GM21447 (cell line): Measurements from ENCODE around the gene RETSAT.
A peak's percentile ranks its signal among the peaks of the same experiment; 100 is the strongest.
"Not testable (repeated sequence)": the region's sequence is repeated elsewhere in the genome, so short reads cannot be mapped to it uniquely, and the experiment has no call there.

ENCODE experiments used
- ATAC-seq: cut with Tn5 transposase; IDR thresholded peaks from one replicate; pipeline ENCODE4 v1.9.1; 2021; ENCODE audit not compliant: unreplicated experiment

The RETSAT gene

GRCh38 chr2:85334928-85335327 is 19.4 kb downstream of the RETSAT start:
- no peak for ATAC-seq

- ATAC-seq = not testable (repeated sequence)
Measured at GRCh38 chr2:85333877-85334276, 20.5 kb downstream of the RETSAT start.

DNA sequence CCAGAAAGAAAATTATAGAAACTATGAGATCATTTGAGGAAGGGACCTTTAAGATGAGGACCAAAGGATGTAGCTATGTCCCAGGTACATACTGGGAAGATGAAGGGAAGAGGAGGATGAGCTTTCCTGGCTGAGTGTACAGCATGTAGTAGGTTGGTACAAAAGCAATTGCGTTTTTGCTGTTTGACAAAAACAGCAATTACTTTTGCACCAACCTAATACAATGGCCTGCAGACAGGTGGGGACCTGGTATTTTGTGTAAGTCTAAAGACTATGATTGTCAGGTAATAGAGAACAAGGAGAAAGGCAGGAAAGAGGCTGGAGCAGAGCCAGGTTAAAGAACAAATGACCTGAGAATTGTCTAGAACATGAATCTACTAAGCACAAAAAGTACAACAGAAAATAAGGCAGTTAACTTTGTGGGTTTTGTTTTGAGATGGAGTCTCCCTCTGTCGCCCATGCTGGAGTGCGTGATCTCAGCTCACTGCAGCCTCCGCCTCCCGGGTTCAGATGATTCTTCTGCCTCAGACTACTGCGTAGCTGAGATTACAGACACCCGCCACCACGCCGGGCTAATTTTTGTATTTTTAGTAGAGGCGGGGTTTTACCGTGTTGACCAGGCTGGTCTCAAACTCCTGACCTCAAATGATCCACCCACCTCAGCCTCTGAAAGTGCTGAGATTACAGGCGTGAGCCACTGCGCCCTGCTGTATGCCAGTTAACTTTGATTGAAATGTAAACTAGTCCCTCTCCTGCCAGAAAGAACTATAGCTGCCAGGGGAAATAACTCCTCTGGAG is 23.3 kb downstream of the RETSAT start:
- no peak for ATAC-seq

- ATAC-seq = not testable (repeated sequence)
Measured at GRCh38 chr2:85329701-85330100, 24.6 kb downstream of the RETSAT start.

- no peak for ATAC-seq
Measured at GRCh38 chr2:85329181-85329651, 25.1 kb downstream of the RETSAT start.

- ATAC-seq = peak; percentile 77
Measured at GRCh38 chr2:85327822-85328617, 26.3 kb downstream of the RETSAT start, which contains the start of gene TGOLN2. TGOLN2 (minus strand) TSS chr2:85327989; CDS start chr2:85327962, 27 bp downstream.

GRCh38 chr2:85327160-85327821 is 27.0 kb downstream of the RETSAT start:
- peak; percentile 36 for ATAC-seq

DNA sequence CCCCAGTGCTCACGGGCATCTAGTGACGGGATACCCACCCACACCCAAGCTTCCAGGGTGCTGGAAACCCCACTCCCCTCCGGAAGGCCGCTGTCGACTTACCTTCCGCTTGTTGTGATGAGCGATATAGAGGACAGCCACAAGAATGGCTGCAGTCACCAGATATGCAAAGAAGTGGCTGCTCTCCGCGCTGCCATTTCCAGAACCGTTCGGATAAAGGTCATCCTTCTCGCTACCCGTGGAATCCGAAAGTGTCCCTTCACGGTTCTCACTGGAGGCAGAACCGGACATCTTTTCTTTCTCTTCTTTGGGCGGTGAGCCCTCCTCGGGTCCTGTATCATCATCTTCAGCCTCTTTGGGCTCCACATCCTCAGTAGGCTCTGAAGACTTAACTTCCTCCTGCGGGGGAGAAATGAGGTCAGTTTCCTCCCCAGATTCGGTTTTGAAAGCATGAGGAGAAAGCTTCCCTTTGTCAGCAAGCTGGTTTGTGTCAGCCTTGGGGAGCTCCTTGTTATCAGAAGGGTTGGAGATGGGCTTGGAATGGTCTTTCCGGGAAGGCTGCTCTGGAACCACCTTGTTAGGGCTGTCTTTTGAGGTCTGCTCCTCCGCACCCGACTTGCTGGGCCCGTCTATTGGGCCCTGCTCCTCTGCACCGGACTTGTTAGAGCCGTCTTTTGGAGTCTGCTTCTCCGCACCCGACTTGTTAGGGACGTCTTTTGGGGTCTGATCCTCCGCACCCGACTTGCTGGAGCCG is 27.7 kb downstream of the RETSAT start:
- peak; percentile 46 for ATAC-seq

DNA sequence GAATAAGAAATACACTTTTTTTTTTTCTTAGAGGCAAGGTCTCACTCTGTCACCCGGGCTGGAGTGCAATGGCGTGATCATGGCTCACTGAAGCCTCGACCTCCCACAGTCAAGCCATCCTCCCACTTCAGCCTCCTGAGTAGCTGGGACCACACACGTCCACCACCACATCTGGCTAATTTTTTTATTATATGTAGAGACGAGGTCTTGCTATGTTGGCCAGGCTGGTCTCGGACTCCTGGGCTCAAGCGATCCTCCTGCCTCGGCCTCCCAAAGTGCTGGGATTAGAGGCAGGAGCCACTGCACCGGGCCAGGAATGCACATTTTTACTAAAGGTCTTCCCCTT is 28.9 kb downstream of the RETSAT start:
- no peak for ATAC-seq

- no peak for ATAC-seq
Measured at GRCh38 chr2:85324639-85325465, 29.5 kb downstream of the RETSAT start.

GRCh38 chr2:85323988-85324367 is 30.4 kb downstream of the RETSAT start:
- ATAC-seq = not testable (repeated sequence)

- ATAC-seq = no peak
Measured at GRCh38 chr2:85323351-85323987, 30.9 kb downstream of the RETSAT start.

- no peak for ATAC-seq
Measured at GRCh38 chr2:85319796-85320195, 34.5 kb downstream of the RETSAT start.

DNA sequence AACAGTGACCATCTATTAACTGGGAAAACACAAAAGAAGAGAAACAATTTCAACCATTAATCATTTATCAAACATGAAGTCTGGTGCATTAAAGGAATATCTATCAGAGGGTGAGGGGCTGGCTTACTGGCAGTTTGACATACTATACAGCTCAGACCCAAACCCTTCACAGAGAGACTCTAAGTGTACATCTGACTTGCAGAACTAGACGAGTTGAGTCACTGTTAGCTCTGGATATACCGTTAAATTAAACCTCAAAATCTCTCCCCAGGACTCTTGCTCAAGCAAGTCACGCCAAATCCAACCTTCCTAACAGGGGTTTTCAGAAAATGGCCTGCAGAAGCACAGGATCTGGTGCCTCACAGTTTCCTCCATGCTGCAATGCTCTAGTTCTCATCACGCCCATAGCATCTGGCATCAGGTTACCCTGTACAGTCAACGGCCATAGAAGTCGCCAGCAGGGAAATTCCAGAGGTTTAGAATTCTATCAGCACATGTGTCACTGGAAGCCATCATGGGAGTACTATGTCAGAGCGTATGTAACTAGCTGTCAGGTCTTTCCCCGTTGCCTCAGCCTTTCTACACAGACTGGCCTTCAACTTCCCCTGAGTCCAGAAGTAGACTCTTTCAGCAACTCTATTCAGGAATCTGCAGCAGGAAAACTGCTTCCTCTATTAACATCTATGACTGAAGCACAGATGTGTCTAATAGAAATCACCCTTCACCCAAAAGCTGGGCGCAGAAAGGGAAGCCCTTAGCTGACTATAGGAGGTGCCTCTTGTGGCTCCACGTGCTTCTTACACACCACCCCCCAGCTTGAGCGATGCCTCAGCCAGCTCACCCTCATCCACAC is 35.9 kb downstream of the RETSAT start:
- no peak for ATAC-seq

GRCh38 chr2:85315921-85316320 is 38.4 kb downstream of the RETSAT start:
- not testable (repeated sequence) for ATAC-seq

DNA sequence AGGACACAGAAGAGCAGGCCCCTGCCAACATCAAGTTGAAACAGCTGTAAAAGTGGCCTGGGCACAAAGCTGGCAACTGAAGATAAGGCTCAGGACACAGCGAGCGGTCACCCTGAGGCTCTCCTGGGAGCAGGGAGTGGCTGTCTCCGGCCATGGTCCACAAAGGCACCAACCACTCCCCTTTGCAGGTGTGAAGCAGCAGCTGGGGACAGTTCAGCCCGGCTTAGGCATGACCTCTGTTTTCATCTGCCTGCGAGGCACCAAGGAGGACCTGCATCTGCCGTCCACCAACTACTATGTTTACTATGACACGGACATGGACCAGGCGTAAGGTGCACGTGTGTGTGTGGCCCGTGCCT is 39.5 kb downstream of the RETSAT start:
- ATAC-seq = no peak

DNA sequence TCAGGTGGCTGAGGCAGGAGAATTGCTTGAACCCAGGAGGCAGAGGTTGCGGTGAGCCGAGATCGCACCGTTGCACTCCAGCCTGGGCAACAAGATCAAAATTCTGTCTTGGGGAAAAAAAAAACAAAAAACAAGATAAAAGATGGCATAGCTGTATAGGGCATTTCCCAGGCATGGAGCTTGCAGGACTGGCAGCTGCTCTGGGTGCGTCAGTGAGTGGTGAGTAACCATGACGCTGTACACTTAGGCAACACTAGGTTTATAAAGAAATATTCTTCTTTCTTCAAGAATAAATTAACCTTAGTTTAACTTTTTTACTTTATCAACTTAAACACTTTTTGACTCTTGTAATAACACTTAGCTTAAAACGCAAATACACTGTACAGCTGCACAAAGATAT is 41.9 kb downstream of the RETSAT start:
- no peak for ATAC-seq

GRCh38 chr2:85310330-85310729 is 44.0 kb downstream of the RETSAT start:
- peak; percentile 62 for ATAC-seq
